Adrenal gland (tissue), 12 donors: ENCODE measurements around the gene PCYT2. TPM values are rescaled to one million over a fixed set of nuclear protein-coding genes. Genes with fewer than 3 reads are reported as not detected.

Experiments
- DNase-seq, 7 donors: peaks; one replicate each; pipeline ENCODE4 v3.0.0-alpha.2; 2019 to 2020
- H3K27ac ChIP-seq, 5 donors: fragments of 200-600 bp; sonication (generic) in 4 of 5; 1 replicate in 3 of 5; 2 replicates in 2 of 5; pipeline versions ENCODE4 v1.5.1 to v1.8.0; 2016 to 2020; ENCODE audit warnings: mild to moderate bottlenecking in 1 of 5
- H3K27me3 ChIP-seq: fragments of 200-600 bp; 2 replicates; pipeline ENCODE4 v1.8.0; 2021
- H3K36me3 ChIP-seq, 2 donors: fragments of 200-600 bp; replicated peaks in 1 of 2; 1 replicate in 1 of 2; 2 replicates in 1 of 2; pipeline versions ENCODE4 v1.5.1 to v1.8.0; 2018 to 2022
- H3K4me1 ChIP-seq, 2 donors: fragments of 200-600 bp; replicated peaks in 1 of 2; 1 replicate in 1 of 2; 2 replicates in 1 of 2; pipeline versions ENCODE4 v1.5.1 to v1.8.0; 2018 to 2021
- H3K4me3 ChIP-seq, 4 donors: fragments of 200-600 bp; sonication (generic) in 3 of 4; one replicate each; pipeline ENCODE4 v1.5.1; 2016 to 2018
- H3K9me3 ChIP-seq, 3 donors: fragments of 200-600 bp; sonication (generic) in 1 of 3; replicated peaks in 1 of 3; 1 replicate in 2 of 3; 2 replicates in 1 of 3; pipeline versions ENCODE4 v1.5.1 to v1.8.0; 2016 to 2021
- CTCF ChIP-seq, 6 experiments: fragments of 450-650 bp in 4 of 6; fragments of 200-600 bp in 2 of 6; sonication (generic) in 1 of 6; IDR thresholded peaks; 1 replicate in 5 of 6; 2 replicates in 1 of 6; pipeline versions ENCODE4 v1.5.1 to v1.8.0; 2016 to 2021; ENCODE audit warnings: antibody characterized with exemption in 6 of 6, mild to moderate bottlenecking in 2 of 6, moderate library complexity in 1 of 6
- POLR2A ChIP-seq, 2 donors: fragments of 450-650 bp; IDR thresholded peaks; one replicate each; pipeline ENCODE4 v1.6.1; 2017; ENCODE audit warnings: antibody characterized with exemption in 2 of 2, mild to moderate bottlenecking in 2 of 2, moderate library complexity in 1 of 2
- WGBS, 4 donors: extraction: QIAGEN DNeasy Blood & Tissue Kit in 2 of 4; methylation state at CpG; one replicate each; pipeline versions ENCODE4 v1.1.5 to v1.1.7; 2013 to 2017; 5-methylcytosine and 5-hydroxymethylcytosine counted together
- intact Hi-C, 2 donors: fragments of 100-400 bp; cut with DNase I; formaldehyde crosslinking; loops; one replicate each; pipeline versions ENCODE4 v1.14.1 to v1.15.0; 2022 to 2023
- polyA plus RNA-seq, 3 donors: library from polyadenylated mRNA; stranded (reverse); fragments of 200-250 nt in 2 of 3; fragments of 350-450 nt in 1 of 3; fragmentation: Illumina TruSeq in 1 of 3; extraction: RNeasy Lipid Tissue Mini Kit (QIAGEN cat#74804) in 1 of 3; gene quantifications; one replicate each; pipeline ENCODE4 v1.2.3, GENCODE V29; 2013 to 2014
- total RNA-seq, 9 donors: library from RNA; depleted of rRNA in 4 of 9; stranded (reverse); fragments of >200 nt in 4 of 9; fragments of 120-200 nt in 1 of 9; fragmentation: NEBNext Ultra II Directional in 1 of 9; extraction: Animal tissue kit (Norgen Biotek cat#: 25700) in 1 of 9; gene quantifications; one replicate each; pipeline versions ENCODE4 v1.1.0 to v1.2.4, GENCODE V29; 2013 to 2023
- donor health status: healthy with polysubstance abuse.
- donor health status: Bipolar disorder and iron deficiency.
- donor health status: DM: yes; HTN: yes; CAD: no.
- donor health status: DM: no; HTN: no; CAD: no.
- donor health status: DM: no; HTN: no; CAD: no.
- donor health status: DM: yes; HTN: yes; CAD: no.

PCYT2 gene
- total and polyA plus RNA-seq, 12 donors, result 19.8 to 41.2 (median 30.2) TPM

- TF ChIP-seq CTCF (IDR thresholded peaks at IDR 0.05) (no peak), POLR2A (IDR thresholded peaks at IDR 0.05) (no peak)
- Histone ChIP-seq H3K36me3 (peaks cover 0 to 46% of the 10 kb centered on the region in 2 donors), H3K9me3 (no peaks in the 10 kb centered on the region), H3K27ac (peak overlapping the region; percentile 11 to 87 (median 73)), H3K27me3 (no peaks in the 10 kb centered on the region), H3K4me1 (peaks cover 14 to 21% of the 10 kb centered on the region in 2 donors), H3K4me3 (no peak overlapping the region)
- 80 to 88% (median 86%) methylated on average over 10 of the region's 10 CpGs for WGBS, 4 donors
- intact Hi-C loops, result no loop called here
- no peak for DNase-seq
Measured at GRCh38 chr17:81885454-81885853, 25.7 kb downstream of the PCYT2 start.

- intact Hi-C loops, result no loop called here
- no peak for TF ChIP-seq CTCF (IDR thresholded peaks at IDR 0.05)
- no peak for TF ChIP-seq POLR2A (IDR thresholded peaks at IDR 0.05)
- Histone ChIP-seq H3K27ac (peak overlapping the region in 1 of 5 donors; percentile 87), H3K4me3 (no peak overlapping the region), H3K36me3 (peaks cover 0 to 45% of the 10 kb centered on the region in 2 donors), H3K27me3 (no peaks in the 10 kb centered on the region), H3K9me3 (no peaks in the 10 kb centered on the region), H3K4me1 (peaks cover 9 to 16% of the 10 kb centered on the region in 2 donors)
- WGBS, 4 donors, result 93 to 97% (median 95%) methylated on average over 3 to 5 of the region's 5 CpGs
- no peak for DNase-seq
Measured at GRCh38 chr17:81884968-81885367, 26.2 kb downstream of the PCYT2 start.

GRCh38 chr17:81884520-81884919, 26.7 kb downstream of the PCYT2 start:
- 75 to 90% (median 82%) methylated on average over 6 to 11 of the region's 11 CpGs for whole genome bisulfite sequencing, 4 donors
- Histone ChIP-seq H3K4me1 (peaks cover 9 to 12% of the 10 kb centered on the region in 2 donors), H3K27me3 (no peaks in the 10 kb centered on the region), H3K27ac (no peak overlapping the region), H3K9me3 (no peaks in the 10 kb centered on the region), H3K4me3 (no peak overlapping the region), H3K36me3 (peaks cover 0 to 44% of the 10 kb centered on the region in 2 donors)
- no peak for DNase-seq
- intact Hi-C loops, result no loop called here
- TF ChIP-seq CTCF (IDR thresholded peaks at IDR 0.05) (no peak), POLR2A (IDR thresholded peaks at IDR 0.05) (no peak)

DNA sequence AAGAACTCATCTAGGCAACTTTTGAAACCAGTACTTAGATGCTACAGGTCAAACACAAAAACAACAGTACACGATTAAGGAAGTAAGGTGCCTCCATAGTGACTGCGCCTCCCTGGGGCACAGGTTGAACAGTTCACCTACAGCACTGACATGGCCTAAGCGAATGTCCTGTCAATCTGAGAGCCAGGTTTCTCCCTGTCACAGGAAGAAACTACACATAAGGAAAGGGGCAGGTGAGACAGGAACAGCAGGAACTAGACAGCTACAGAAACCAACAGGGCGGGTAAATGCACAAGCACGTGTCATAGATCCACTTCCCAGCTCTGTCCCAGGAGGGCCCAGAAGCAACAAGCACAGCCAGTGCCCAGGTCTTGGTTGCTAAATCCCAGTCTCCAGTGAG, 32.1 kb downstream of the PCYT2 start:
- H3K36me3 ChIP-seq, result peaks cover 0 to 7% of the 10 kb centered on the region in 2 donors
- no peak for DNase-seq
- no peak overlapping the region for H3K27ac ChIP-seq
- H3K4me1 ChIP-seq, result no peaks in the 10 kb centered on the region
- no peaks in the 10 kb centered on the region for H3K9me3 ChIP-seq
- H3K27me3 ChIP-seq, result no peaks in the 10 kb centered on the region
- intact Hi-C loops, result no loop called here
- WGBS, 4 donors, result 91 to 94% (median 92%) methylated on average over 5 of the region's 5 CpGs
- H3K4me3 ChIP-seq, result no peak overlapping the region
- TF ChIP-seq CTCF (IDR thresholded peaks at IDR 0.05) (no peak), POLR2A (IDR thresholded peaks at IDR 0.05) (no peak)
